NCI-H1694 treated with DMSO at 0.1 percent for 48 hours (cell line): Measurements from ENCODE around the gene CAVIN2.
"Not testable (repeated sequence)": the region's sequence is repeated elsewhere in the genome, so short reads cannot be mapped to it uniquely, and the experiment has no call there.

ENCODE experiments used
- DNase-seq: peaks from one replicate; lab custom pipeline; 2025; lab: John Stamatoyannopoulos, UW

CAVIN2 gene

GRCh38 chr2:191799526-191799925 lies 47.4 kb downstream of the CAVIN2 start:
- no peak for DNase-seq

- no peak for DNase-seq
Measured at GRCh38 chr2:191797942-191798876, 48.7 kb downstream of the CAVIN2 start.

- no peak for DNase-seq
Measured at GRCh38 chr2:191797500-191797899, 49.4 kb downstream of the CAVIN2 start.

GRCh38 chr2:191795715-191796114 lies 51.2 kb downstream of the CAVIN2 start:
- no peak for DNase-seq

GRCh38 chr2:191791953-191792560 lies 54.8 kb downstream of the CAVIN2 start:
- no peak for DNase-seq

- no peak for DNase-seq
Measured at GRCh38 chr2:191790737-191791136, 56.2 kb downstream of the CAVIN2 start.

- DNase-seq = no peak
Measured at GRCh38 chr2:191789796-191790195, 57.1 kb downstream of the CAVIN2 start.

GRCh38 chr2:191786694-191787093 lies 60.2 kb downstream of the CAVIN2 start:
- DNase-seq = no peak

GRCh38 chr2:191785651-191786050 lies 61.2 kb downstream of the CAVIN2 start:
- DNase-seq = not testable (repeated sequence)
